ENCODE measurements around the gene CLEC4A. TPM values are rescaled to one million over a fixed set of nuclear protein-coding genes. Genes with fewer than 3 reads are reported as not detected.

The CLEC4A gene
- not detected in 2 replicates for total RNA-seq

DNA sequence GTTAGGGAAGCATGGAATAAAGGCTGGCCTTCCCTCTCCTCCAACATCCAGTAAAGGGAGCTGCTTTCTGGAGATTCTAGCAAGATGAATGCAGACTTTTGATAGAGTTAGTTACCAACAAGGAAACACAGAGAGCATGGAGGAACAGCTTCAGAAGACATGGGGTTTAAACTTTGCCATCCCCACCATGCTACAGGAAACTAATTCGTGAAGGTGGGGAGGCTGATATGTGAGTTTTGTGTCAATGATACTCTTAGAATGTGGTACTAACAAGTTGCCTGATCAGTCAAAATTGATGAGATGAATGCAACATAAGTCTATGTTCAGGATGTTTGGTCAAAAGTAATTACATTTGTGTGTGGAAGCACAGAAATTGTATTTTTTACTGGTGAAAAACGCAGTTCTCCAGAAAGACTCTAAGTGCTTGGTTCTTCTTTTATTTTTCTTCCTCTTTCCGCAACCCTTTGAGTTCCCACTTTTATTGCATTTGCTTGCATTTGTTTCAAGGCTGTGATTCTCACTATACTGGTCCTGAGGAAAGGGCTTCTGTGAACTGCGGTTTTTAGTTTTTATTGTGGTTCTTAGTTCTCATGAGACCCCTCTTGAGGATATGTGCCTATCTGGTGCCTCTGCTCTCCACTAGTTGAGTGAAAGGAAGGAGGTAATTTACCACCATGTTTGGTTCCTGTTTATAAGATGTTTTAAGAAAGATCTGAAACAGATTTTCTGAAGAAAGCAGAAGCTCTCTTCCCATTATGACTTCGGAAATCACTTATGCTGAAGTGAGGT is at the start of gene CLEC4A:
CLEC4A (plus strand) TSS at position 494 of the 789 bp plus-strand sequence; CDS start at position 756, 262 bp downstream.

DNA sequence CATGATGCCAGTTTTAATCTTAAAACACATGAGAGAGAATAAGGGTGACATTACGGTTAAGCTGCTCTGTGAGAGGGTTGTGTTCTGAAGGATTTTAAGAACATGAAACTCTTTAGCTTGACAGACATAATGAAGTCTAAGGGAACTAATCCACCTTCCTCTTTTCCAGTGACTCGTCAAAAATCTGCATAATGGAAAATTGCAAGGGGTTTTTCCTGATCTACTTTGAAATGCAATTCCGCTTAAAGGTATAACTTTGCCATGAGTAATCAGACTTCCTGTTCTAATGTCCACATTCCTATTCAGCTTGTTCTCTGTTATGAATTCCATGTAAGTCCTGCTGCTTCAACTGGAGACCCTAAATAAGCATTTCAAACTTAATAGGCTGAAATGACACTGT is 33.4 kb downstream of the CLEC4A start, which contains the start of gene ZNF705A:
ZNF705A (plus strand) TSS at position 171 of the 400 bp plus-strand sequence. CDS start 15,611 bp downstream, outside the sequence.

Other genes with a start within 250 kb of the CLEC4A start
- gene SLC2A3, start 187.4 kb upstream of the CLEC4A start, total RNA-seq, result 10.4 and 16.6 TPM in 2 replicates
- gene FOXJ2, start 90.9 kb upstream of the CLEC4A start, total RNA-seq, result 10.4 and 12.2 TPM in 2 replicates
- gene C3AR1, start 57.3 kb upstream of the CLEC4A start, total RNA-seq, result 0.13 and 0.16 TPM in 2 replicates
- gene NECAP1, start 41.3 kb upstream of the CLEC4A start, total RNA-seq, result 25.5 and 26.9 TPM in 2 replicates
- not detected in 2 replicates for gene ZNF705A, start 33.4 kb downstream of the CLEC4A start, total RNA-seq
- gene FAM90A1, start 104.0 kb downstream of the CLEC4A start, total RNA-seq, result 0.16 and 0.25 TPM in 2 replicates

Data from mesangial cell (primary cell).